Measurements from ENCODE around the gene NEDD4.
"Not testable (repeated sequence)": the region's sequence is repeated elsewhere in the genome, so short reads cannot be mapped to it uniquely, and the experiment has no call there.

NEDD4 gene

GRCh38 chr15:55796321-55796965 is 197.0 kb downstream of the NEDD4 start:
- no peak for TF ChIP-seq CTCF (IDR thresholded peaks at IDR 0.05; ENCODE audit: extremely low read depth, missing control alignments)
- DNase-seq (ENCODE audit: low spot score) = no peak

GRCh38 chr15:55795031-55795430 is 198.4 kb downstream of the NEDD4 start:
- no peak for TF ChIP-seq CTCF (IDR thresholded peaks at IDR 0.05; ENCODE audit: extremely low read depth, missing control alignments)
- no peak for DNase-seq (ENCODE audit: low spot score)

- DNase-seq (ENCODE audit: low spot score) = no peak
- TF ChIP-seq CTCF (IDR thresholded peaks at IDR 0.05; ENCODE audit: extremely low read depth, missing control alignments) = no peak
These were observed 201.6 kb downstream of the NEDD4 start for GRCh38 chr15:55791551-55792400.

- peak; percentile 53 for TF ChIP-seq CTCF (IDR thresholded peaks at IDR 0.05; ENCODE audit: extremely low read depth, missing control alignments)
- peak; percentile 26 for DNase-seq (ENCODE audit: low spot score)
These were observed 204.2 kb downstream of the NEDD4 start for GRCh38 chr15:55789066-55789660.

GRCh38 chr15:55786341-55786740 is 207.1 kb downstream of the NEDD4 start:
- TF ChIP-seq CTCF (IDR thresholded peaks at IDR 0.05; ENCODE audit: extremely low read depth, missing control alignments) = no peak
- no peak for DNase-seq (ENCODE audit: low spot score)

GRCh38 chr15:55785593-55785992 is 207.8 kb downstream of the NEDD4 start:
- DNase-seq (ENCODE audit: low spot score) = not testable (repeated sequence)

- TF ChIP-seq CTCF (IDR thresholded peaks at IDR 0.05; ENCODE audit: extremely low read depth, missing control alignments) = no peak
- no peak for DNase-seq (ENCODE audit: low spot score)
These were observed 209.1 kb downstream of the NEDD4 start for GRCh38 chr15:55784286-55784685.
